Raji (cell line): ENCODE data around the gene PPP1R11.

Source experiments
- POLR2A ChIP-seq: IDR thresholded peaks from 2 replicates; pipeline ENCODE4 v1.6.1; 2011; ENCODE audit warnings: low read depth, low read length, control low read depth; ENCODE audit not compliant: insufficient read depth

Gene PPP1R11

GRCh38 chr6:30075094-30075789 lies 8.2 kb downstream of the PPP1R11 start, which contains the start of gene RNF39:
Gene RNF39, minus strand, starts transcription at chr6:30075769. Its CDS starts 184 bp downstream, at chr6:30075585.
- TF ChIP-seq POLR2A: no peak

GRCh38 chr6:30075790-30076732 lies 9.1 kb downstream of the PPP1R11 start:
- no peak for TF ChIP-seq POLR2A

- no peak for TF ChIP-seq POLR2A
Measured at GRCh38 chr6:30077218-30077617, 10.2 kb downstream of the PPP1R11 start.

- no peak for TF ChIP-seq POLR2A
Measured at GRCh38 chr6:30087876-30088275, 20.9 kb downstream of the PPP1R11 start.

GRCh38 chr6:30091577-30092381 lies 24.8 kb downstream of the PPP1R11 start:
- TF ChIP-seq POLR2A: no peak

GRCh38 chr6:30092852-30093543 lies 26.0 kb downstream of the PPP1R11 start:
- TF ChIP-seq POLR2A: no peak

GRCh38 chr6:30093951-30094661 lies 27.1 kb downstream of the PPP1R11 start:
- no peak for TF ChIP-seq POLR2A

- TF ChIP-seq POLR2A: no peak
Measured at GRCh38 chr6:30096829-30097228, 29.8 kb downstream of the PPP1R11 start.

GRCh38 chr6:30097902-30098768 lies 31.1 kb downstream of the PPP1R11 start:
- no peak for TF ChIP-seq POLR2A

- TF ChIP-seq POLR2A: no peak
Measured at GRCh38 chr6:30100154-30100553, 33.2 kb downstream of the PPP1R11 start.

GRCh38 chr6:30100585-30101443 lies 33.8 kb downstream of the PPP1R11 start:
- TF ChIP-seq POLR2A: no peak; the same call in 1 of the 2 replicates
